OCI-LY3 (cell line): ENCODE results near the gene CAPRIN2.
A peak's percentile ranks its signal among the peaks of the same experiment; 100 is the strongest.

Source experiments
- H2AFZ ChIP-seq: fragments of 200-600, 300-600 bp; shearing (Covaris generic); 2 replicates; pipeline ENCODE4 v1.6.0; 2014; ENCODE audit warnings: antibody characterized with exemption, low read depth, low read length
- H3K27ac ChIP-seq: fragments of 200-600, 300-600 bp; sonication (generic); 2 replicates; pipeline ENCODE4 v1.5.1; 2014; ENCODE audit warnings: mild to moderate bottlenecking, low read length, moderate library complexity, mixed read lengths
- H3K27me3 ChIP-seq: fragments of 200-600, 300-600 bp; sonication (generic); 2 replicates; pipeline ENCODE4 v1.6.1; 2014; ENCODE audit warnings: low read depth, low read length, mixed read lengths
- H3K36me3 ChIP-seq: fragments of 200-600, 300-600 bp; sonication (generic); replicated peaks from 2 replicates; pipeline ENCODE3; 2014; ENCODE audit warnings: low read depth, low read length, mixed read lengths
- H3K4me1 ChIP-seq: fragments of 300-600, 200-600 bp; sonication (generic); 2 replicates; pipeline ENCODE4 v1.6.1; 2014; ENCODE audit warnings: low read length, mixed read lengths
- H3K4me2 ChIP-seq: fragments of 200-600, 300-600 bp; sonication (generic); 2 replicates; pipeline ENCODE4 v1.6.1; 2014; ENCODE audit warnings: low read length, mixed read lengths
- H3K4me3 ChIP-seq: fragments of 300-600, 200-600 bp; sonication (generic); 2 replicates; pipeline ENCODE4 v1.5.1; 2014; ENCODE audit warnings: antibody characterized with exemption, mild to moderate bottlenecking, low read length, moderate library complexity
- H3K79me2 ChIP-seq: fragments of 300-600, 200-600 bp; shearing (Covaris generic); 2 replicates; pipeline ENCODE4 v1.6.1; 2014; ENCODE audit warnings: mild to moderate bottlenecking, low read length, mixed read lengths
- H3K9ac ChIP-seq: fragments of 300-600, 200-600 bp; shearing (Covaris generic); 2 replicates; pipeline ENCODE4 v1.6.0; 2014; ENCODE audit warnings: mild to moderate bottlenecking, low read length, moderate library complexity
- H3K9me3 ChIP-seq: fragments of 200-600, 300-600 bp; shearing (Covaris generic); 2 replicates; pipeline ENCODE4 v1.6.1; 2014; ENCODE audit warnings: low read length, mixed read lengths; ENCODE audit not compliant: insufficient read depth
- H4K20me1 ChIP-seq: fragments of 200-600, 300-600 bp; sonication (generic); 2 replicates; pipeline ENCODE4 v1.6.1; 2016; ENCODE audit warnings: low read length, mixed read lengths; ENCODE audit not compliant: insufficient read depth
- CTCF ChIP-seq: fragments of 200-600, 300-600 bp; sonication (generic); IDR thresholded peaks from 2 replicates; pipeline ENCODE4 v1.5.1; 2014; ENCODE audit warnings: antibody characterized with exemption, low read length, low read depth
- EZH2phosphoT487 ChIP-seq: fragments of 200-600 bp; shearing (Covaris generic); IDR thresholded peaks from 2 replicates; pipeline ENCODE4 v1.6.1; 2018; ENCODE audit warnings: antibody characterized with exemption, mixed run types, low read depth

The CAPRIN2 gene

GRCh38 chr12:30754750-30755394 lies at the start of gene CAPRIN2:
CAPRIN2 (minus strand) TSS chr12:30754951; CDS start chr12:30753520, 1,431 bp downstream.
- no peaks in the 10 kb centered on the region for H4K20me1 ChIP-seq
- H3K4me1 ChIP-seq = peaks cover 25% of the 10 kb centered on the region
- H3K27ac ChIP-seq = peak within 1 kb of the TSS; percentile 35
- H3K9ac ChIP-seq = peak within 1 kb of the TSS; percentile 82
- TF ChIP-seq EZH2phosphoT487 (no peak), CTCF (peak; percentile 40)
- H3K79me2 ChIP-seq = peaks cover 7% of the 10 kb centered on the region; the same call in 1 of the 2 replicates
- H3K9me3 ChIP-seq = no peaks in the 10 kb centered on the region
- H3K27me3 ChIP-seq = no peaks in the 10 kb centered on the region
- H3K36me3 ChIP-seq = no peaks in the 10 kb centered on the region
- peak within 1 kb of the TSS; percentile 95 for H3K4me2 ChIP-seq
- H2AFZ ChIP-seq = peak within 1 kb of the TSS; percentile 94
- H3K4me3 ChIP-seq = peak within 1 kb of the TSS; percentile 99

- no peak for TF ChIP-seq CTCF
- TF ChIP-seq EZH2phosphoT487 = no peak
Measured at GRCh38 chr12:30797689-30798088, 42.9 kb upstream of the CAPRIN2 start.

GRCh38 chr12:30796891-30797371 lies 42.2 kb upstream of the CAPRIN2 start:
- Histone ChIP-seq H2AFZ (no peak overlapping the region), H4K20me1 (no peaks in the 10 kb centered on the region), H3K27ac (no peak overlapping the region), H3K27me3 (no peaks in the 10 kb centered on the region), H3K9ac (no peak overlapping the region), H3K4me3 (no peak overlapping the region), H3K4me2 (no peak overlapping the region), H3K4me1 (no peaks in the 10 kb centered on the region), H3K79me2 (no peaks in the 10 kb centered on the region), H3K36me3 (no peaks in the 10 kb centered on the region), H3K9me3 (no peaks in the 10 kb centered on the region)
- TF ChIP-seq EZH2phosphoT487 = no peak
- TF ChIP-seq CTCF = no peak

More at GRCh38 chr12:30797689-30798088, 42.9 kb upstream of the CAPRIN2 start:
- H3K9me3 ChIP-seq = no peaks in the 10 kb centered on the region
- no peak overlapping the region for H3K27ac ChIP-seq
- no peak overlapping the region for H2AFZ ChIP-seq
- no peaks in the 10 kb centered on the region for H3K27me3 ChIP-seq
- no peaks in the 10 kb centered on the region for H4K20me1 ChIP-seq
- H3K36me3 ChIP-seq = no peaks in the 10 kb centered on the region
- H3K79me2 ChIP-seq = no peaks in the 10 kb centered on the region
- no peak overlapping the region for H3K4me3 ChIP-seq
- H3K9ac ChIP-seq = no peak overlapping the region
- no peak overlapping the region for H3K4me2 ChIP-seq
- H3K4me1 ChIP-seq = no peaks in the 10 kb centered on the region

- H3K27me3 ChIP-seq = no peaks in the 10 kb centered on the region
- H2AFZ ChIP-seq = no peak overlapping the region
- H3K9me3 ChIP-seq = no peaks in the 10 kb centered on the region
- H3K4me1 ChIP-seq = no peaks in the 10 kb centered on the region
- H3K4me2 ChIP-seq = no peak overlapping the region
- H3K36me3 ChIP-seq = no peaks in the 10 kb centered on the region
- no peaks in the 10 kb centered on the region for H4K20me1 ChIP-seq
- no peak overlapping the region for H3K27ac ChIP-seq
- no peak for TF ChIP-seq CTCF
- TF ChIP-seq EZH2phosphoT487 = no peak
- no peak overlapping the region for H3K4me3 ChIP-seq
- no peaks in the 10 kb centered on the region for H3K79me2 ChIP-seq
- H3K9ac ChIP-seq = no peak overlapping the region
Measured at GRCh38 chr12:30796313-30796780, 41.6 kb upstream of the CAPRIN2 start.
